D721Med (cell line): ENCODE measurements around the gene GPR32.
A peak's percentile ranks its signal among the peaks of the same experiment; 100 is the strongest.
"Not testable (repeated sequence)": the region's sequence is repeated elsewhere in the genome, so short reads cannot be mapped to it uniquely, and the experiment has no call there.

Source experiments
- DNase-seq: peaks from one replicate; pipeline ENCODE4 v3.0.0; 2011; ENCODE audit warnings: low spot score; ENCODE audit not compliant: insufficient read length
- FAIRE-seq: peaks from 2 replicates; lab custom pipeline; 2011; peaks lifted over from hg19 to GRCh38; lab: Jason Lieb, UNC
- CTCF ChIP-seq: IDR thresholded peaks from 2 replicates; pipeline ENCODE4 v1.5.1; 2012; ENCODE audit warnings: mild to moderate bottlenecking, control low read depth; ENCODE audit not compliant: insufficient read depth; ENCODE audit errors: missing control alignments

GPR32 gene

GRCh38 chr19:50799547-50799851 is 29.2 kb downstream of the GPR32 start:
- FAIRE-seq = no peak

GRCh38 chr19:50801107-50801506 is 30.8 kb downstream of the GPR32 start:
- DNase-seq = no peak
- TF ChIP-seq CTCF = no peak
- no peak for FAIRE-seq

More at GRCh38 chr19:50799547-50799851, 29.2 kb downstream of the GPR32 start:
- no peak for TF ChIP-seq CTCF
- DNase-seq = no peak

- no peak for TF ChIP-seq CTCF
- no peak for DNase-seq
- FAIRE-seq = no peak
Measured at GRCh38 chr19:50803633-50804419, 33.6 kb downstream of the GPR32 start.

GRCh38 chr19:50804420-50805272 is 34.4 kb downstream of the GPR32 start:
- DNase-seq (peak; percentile 97), FAIRE-seq (no peak)

GRCh38 chr19:50808856-50809255 is 38.6 kb downstream of the GPR32 start:
- DNase-seq (no peak), FAIRE-seq (no peak)
- TF ChIP-seq CTCF = no peak

More at GRCh38 chr19:50804420-50805272, 34.4 kb downstream of the GPR32 start:
- no peak for TF ChIP-seq CTCF

- FAIRE-seq, DNase-seq: not testable (repeated sequence)
Measured at GRCh38 chr19:50811622-50812238, 41.5 kb downstream of the GPR32 start.

GRCh38 chr19:50812474-50812873 is 42.2 kb downstream of the GPR32 start:
- DNase-seq (no peak), FAIRE-seq (no peak)
- no peak for TF ChIP-seq CTCF
